ENCODE measurements around the gene COPS4.
A peak's percentile ranks its signal among the peaks of the same experiment; 100 is the strongest.
"Not testable (repeated sequence)": the region's sequence is repeated elsewhere in the genome, so short reads cannot be mapped to it uniquely, and the experiment has no call there.

The COPS4 gene

GRCh38 chr4:83013902-83014301 lies 21.1 kb upstream of the COPS4 start:
- Histone ChIP-seq H2BK5ac (ENCODE audit: low read depth, low read length, poor library complexity, severe bottlenecking) (no peak overlapping the region), H2BK15ac (ENCODE audit: low read depth, poor library complexity, severe bottlenecking) (no peak overlapping the region)
- no peak for DNase-seq

GRCh38 chr4:83019794-83020494 lies 15.0 kb upstream of the COPS4 start:
- Histone ChIP-seq H2BK12ac (ENCODE audit: low read length in 2 of 2) (no peak overlapping the region), H3K36me3 (ENCODE audit: control insufficient read depth in 1 of 2, insufficient read depth in 2 of 2, low read depth in 1 of 2, low read length in 2 of 2) (no peaks in the 10 kb centered on the region), H3K27ac (ENCODE audit: low read length, poor library complexity, severe bottlenecking) (no peak overlapping the region), H3K27me3 (ENCODE audit: control insufficient read depth in 1 of 2, insufficient read depth in 1 of 2, low read length in 2 of 2) (no peaks in the 10 kb centered on the region), H2AK5ac (ENCODE audit: low read length, severe bottlenecking) (no peak overlapping the region), H3K4me1 (ENCODE audit: control insufficient read depth, insufficient read depth, low read depth, low read length) (no peaks in the 10 kb centered on the region), H3K4me3 (ENCODE audit: insufficient read depth in 1 of 2, low read depth in 1 of 2, low read length in 2 of 2) (no peak overlapping the region), H3K9me3 (ENCODE audit: control insufficient read depth, low read length) (peaks cover 14% of the 10 kb centered on the region), H3K4ac (ENCODE audit: low read depth in 1 of 2, low read length in 2 of 2) (no peak overlapping the region), H3K23ac (ENCODE audit: low read length in 2 of 2) (no peak overlapping the region), H3K79me1 (replicated peaks; ENCODE audit: low read length, poor library complexity, severe bottlenecking) (no peaks in the 10 kb centered on the region), H4K91ac (ENCODE audit: low read length) (no peak overlapping the region), H2AFZ (ENCODE audit: low read depth, low read length) (no peak overlapping the region), H2BK15ac (ENCODE audit: low read depth, poor library complexity, severe bottlenecking) (no peak overlapping the region), H3K9ac (ENCODE audit: low read length) (no peak overlapping the region), H3K4me2 (ENCODE audit: low read length, poor library complexity, severe bottlenecking) (no peak overlapping the region), H3K18ac (ENCODE audit: low read depth in 1 of 2, low read length in 2 of 2) (no peak overlapping the region), H4K8ac (ENCODE audit: low read length) (no peak overlapping the region), H3K14ac (ENCODE audit: low read length in 2 of 2) (no peak overlapping the region), H2BK120ac (ENCODE audit: low read depth, low read length) (no peak overlapping the region), H2BK5ac (ENCODE audit: low read depth, low read length, poor library complexity, severe bottlenecking) (no peak overlapping the region)
- no peak for DNase-seq
- 94% methylated on average over 1 of the region's 3 CpGs for WGBS

More at GRCh38 chr4:83013902-83014301, 21.1 kb upstream of the COPS4 start:
- H4K8ac ChIP-seq (ENCODE audit: low read length), result no peak overlapping the region
- peaks cover 3% of the 10 kb centered on the region for H3K79me1 ChIP-seq (replicated peaks; ENCODE audit: low read length, poor library complexity, severe bottlenecking)
- no peak overlapping the region for H3K4ac ChIP-seq (ENCODE audit: low read depth in 1 of 2, low read length in 2 of 2)
- no peak overlapping the region for H3K27ac ChIP-seq (ENCODE audit: low read length, poor library complexity, severe bottlenecking)
- no peak overlapping the region for H3K18ac ChIP-seq (ENCODE audit: low read depth in 1 of 2, low read length in 2 of 2)
- H3K9ac ChIP-seq (ENCODE audit: low read length), result peak overlapping the region; percentile 93
- H4K91ac ChIP-seq (ENCODE audit: low read length), result no peak overlapping the region
- no peak overlapping the region for H3K14ac ChIP-seq (ENCODE audit: low read length in 2 of 2)
- H3K23ac ChIP-seq (ENCODE audit: low read length in 2 of 2), result no peak overlapping the region
- peak overlapping the region in 1 of 2 experiments; percentile 87 for H3K4me3 ChIP-seq (ENCODE audit: insufficient read depth in 1 of 2, low read depth in 1 of 2, low read length in 2 of 2)
- H2AK5ac ChIP-seq (ENCODE audit: low read length, severe bottlenecking), result no peak overlapping the region
- H3K27me3 ChIP-seq (ENCODE audit: control insufficient read depth in 1 of 2, insufficient read depth in 1 of 2, low read length in 2 of 2), result no peaks in the 10 kb centered on the region
- H2BK12ac ChIP-seq (ENCODE audit: low read length in 2 of 2), result no peak overlapping the region
- no peak overlapping the region for H2BK120ac ChIP-seq (ENCODE audit: low read depth, low read length)
- H3K4me1 ChIP-seq (ENCODE audit: control insufficient read depth, insufficient read depth, low read depth, low read length), result no peaks in the 10 kb centered on the region
- H3K9me3 ChIP-seq (ENCODE audit: control insufficient read depth, low read length), result no peaks in the 10 kb centered on the region
- no peak overlapping the region for H2AFZ ChIP-seq (ENCODE audit: low read depth, low read length)
- no peak overlapping the region for H3K4me2 ChIP-seq (ENCODE audit: low read length, poor library complexity, severe bottlenecking)
- no peaks in the 10 kb centered on the region for H3K36me3 ChIP-seq (ENCODE audit: control insufficient read depth in 1 of 2, insufficient read depth in 2 of 2, low read depth in 1 of 2, low read length in 2 of 2)

DNA sequence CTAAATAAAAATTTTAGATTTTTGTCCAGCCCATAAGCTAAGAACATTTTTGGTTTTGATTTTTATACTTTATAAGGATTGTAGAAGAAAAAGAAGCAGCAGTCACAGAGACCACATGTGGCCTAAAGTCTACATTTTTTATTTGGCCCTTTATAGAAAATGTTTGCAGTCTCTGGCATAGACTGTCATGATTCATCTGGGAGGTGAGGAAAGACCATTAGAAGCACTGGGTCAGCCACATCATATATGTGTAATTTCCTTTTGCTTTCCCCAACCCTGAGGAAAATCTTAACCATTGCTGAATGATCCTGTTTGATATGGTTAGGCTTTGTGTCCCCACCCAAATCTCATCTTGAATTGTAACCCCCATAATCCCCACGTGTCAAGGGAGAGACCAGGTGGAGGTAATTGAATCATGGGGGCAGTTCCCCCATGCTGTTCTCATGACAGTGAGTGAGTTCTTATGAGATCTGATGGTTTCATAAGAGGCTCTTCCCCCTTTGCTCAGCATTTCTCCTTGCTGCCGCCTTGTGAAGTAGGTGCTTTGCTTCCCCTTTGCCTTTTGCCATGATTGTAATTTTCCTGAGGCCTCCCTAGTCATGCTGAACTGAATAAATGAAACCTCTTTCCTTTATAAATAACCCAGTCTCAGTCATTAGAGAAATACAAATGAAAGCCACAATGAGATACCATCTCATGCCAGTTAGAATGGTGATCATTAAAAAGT lies 12.1 kb upstream of the COPS4 start:
- H2AFZ ChIP-seq (ENCODE audit: low read depth, low read length), result no peak overlapping the region
- H3K4me2 ChIP-seq (ENCODE audit: low read length, poor library complexity, severe bottlenecking), result no peak overlapping the region
- H4K8ac ChIP-seq (ENCODE audit: low read length), result no peak overlapping the region
- no peak overlapping the region for H3K18ac ChIP-seq (ENCODE audit: low read depth in 1 of 2, low read length in 2 of 2)
- H3K23ac ChIP-seq (ENCODE audit: low read length in 2 of 2), result no peak overlapping the region
- H3K27me3 ChIP-seq (ENCODE audit: control insufficient read depth in 1 of 2, insufficient read depth in 1 of 2, low read length in 2 of 2), result no peaks in the 10 kb centered on the region
- no peak for DNase-seq
- H3K4me3 ChIP-seq (ENCODE audit: insufficient read depth in 1 of 2, low read depth in 1 of 2, low read length in 2 of 2), result no peak overlapping the region
- 100% methylated on average over 1 of the region's 2 CpGs for WGBS
- H4K91ac ChIP-seq (ENCODE audit: low read length), result no peak overlapping the region
- H3K79me1 ChIP-seq (replicated peaks; ENCODE audit: low read length, poor library complexity, severe bottlenecking), result no peaks in the 10 kb centered on the region
- H3K36me3 ChIP-seq (ENCODE audit: control insufficient read depth in 1 of 2, insufficient read depth in 2 of 2, low read depth in 1 of 2, low read length in 2 of 2), result no peaks in the 10 kb centered on the region
- no peak overlapping the region for H2BK12ac ChIP-seq (ENCODE audit: low read length in 2 of 2)
- peak overlapping the region; percentile 8 for H3K9ac ChIP-seq (ENCODE audit: low read length)
- H3K4me1 ChIP-seq (ENCODE audit: control insufficient read depth, insufficient read depth, low read depth, low read length), result no peaks in the 10 kb centered on the region
- H2AK5ac ChIP-seq (ENCODE audit: low read length, severe bottlenecking), result no peak overlapping the region
- H3K9me3 ChIP-seq (ENCODE audit: control insufficient read depth, low read length), result peaks cover 22% of the 10 kb centered on the region
- H3K27ac ChIP-seq (ENCODE audit: low read length, poor library complexity, severe bottlenecking), result no peak overlapping the region
- H2BK120ac ChIP-seq (ENCODE audit: low read depth, low read length), result no peak overlapping the region
- H3K4ac ChIP-seq (ENCODE audit: low read depth in 1 of 2, low read length in 2 of 2), result no peak overlapping the region
- H2BK15ac ChIP-seq (ENCODE audit: low read depth, poor library complexity, severe bottlenecking), result no peak overlapping the region
- no peak overlapping the region for H2BK5ac ChIP-seq (ENCODE audit: low read depth, low read length, poor library complexity, severe bottlenecking)
- no peak overlapping the region for H3K14ac ChIP-seq (ENCODE audit: low read length in 2 of 2)

- not testable (repeated sequence) for H3K36me3 ChIP-seq (ENCODE audit: control insufficient read depth in 1 of 2, insufficient read depth in 2 of 2, low read depth in 1 of 2, low read length in 2 of 2); H2BK12ac ChIP-seq (ENCODE audit: low read length in 2 of 2); H3K27me3 ChIP-seq (ENCODE audit: control insufficient read depth in 1 of 2, insufficient read depth in 1 of 2, low read length in 2 of 2); H4K8ac ChIP-seq (ENCODE audit: low read length); H4K91ac ChIP-seq (ENCODE audit: low read length); H3K14ac ChIP-seq (ENCODE audit: low read length in 2 of 2); H2BK5ac ChIP-seq (ENCODE audit: low read depth, low read length, poor library complexity, severe bottlenecking); DNase-seq; H2AK5ac ChIP-seq (ENCODE audit: low read length, severe bottlenecking); H3K18ac ChIP-seq (ENCODE audit: low read depth in 1 of 2, low read length in 2 of 2); H2BK15ac ChIP-seq (ENCODE audit: low read depth, poor library complexity, severe bottlenecking); H3K79me1 ChIP-seq (replicated peaks; ENCODE audit: low read length, poor library complexity, severe bottlenecking); H2BK120ac ChIP-seq (ENCODE audit: low read depth, low read length); H3K4me1 ChIP-seq (ENCODE audit: control insufficient read depth, insufficient read depth, low read depth, low read length); H3K23ac ChIP-seq (ENCODE audit: low read length in 2 of 2); H3K9ac ChIP-seq (ENCODE audit: low read length); H3K4me2 ChIP-seq (ENCODE audit: low read length, poor library complexity, severe bottlenecking); H3K4ac ChIP-seq (ENCODE audit: low read depth in 1 of 2, low read length in 2 of 2); H3K27ac ChIP-seq (ENCODE audit: low read length, poor library complexity, severe bottlenecking); H2AFZ ChIP-seq (ENCODE audit: low read depth, low read length)
- WGBS, result 100% methylated on average over 1 of the region's 1 CpG
- Histone ChIP-seq H3K4me3 (ENCODE audit: insufficient read depth in 1 of 2, low read depth in 1 of 2, low read length in 2 of 2) (peak overlapping the region in 1 of 2 experiments; percentile 37), H3K9me3 (ENCODE audit: control insufficient read depth, low read length) (peaks cover 22% of the 10 kb centered on the region)
These were observed 11.4 kb upstream of the COPS4 start for GRCh38 chr4:83023599-83023998.
